Ovary (tissue), 3 donors: ENCODE data around the gene SOHLH1.

Experiments used
- CTCF ChIP-seq, 3 donors: fragments of 450-650 bp in 2 of 3; fragments of 200-600 bp in 1 of 3; IDR thresholded peaks; one replicate each; pipeline versions ENCODE4 v1.5.1 to v1.8.0; 2016 to 2022; ENCODE audit warnings: antibody characterized with exemption in 3 of 3, mild to moderate bottlenecking in 1 of 3
- POLR2A ChIP-seq: fragments of 450-650 bp; IDR thresholded peaks from one replicate; pipeline ENCODE4 v1.6.1; 2017; ENCODE audit warnings: antibody characterized with exemption, mild to moderate bottlenecking, moderate library complexity
- donor health status: DM: no; HTN: no; CAD: no.

GRCh38 chr9:135674977-135675376 is 24.3 kb downstream of the SOHLH1 start:
- TF ChIP-seq CTCF (IDR thresholded peaks at IDR 0.05) (no peak), POLR2A (no peak)
